UCSD-AML1 (cell line): ENCODE measurements around the gene TRIP13.
A peak's percentile ranks its signal among the peaks of the same experiment; 100 is the strongest.
"Not testable (repeated sequence)": the region's sequence is repeated elsewhere in the genome, so short reads cannot be mapped to it uniquely, and the experiment has no call there.

Experiments used
- DNase-seq: peaks from one replicate; lab custom pipeline; 2025; ENCODE audit not compliant: unreplicated experiment; lab: John Stamatoyannopoulos, UW

The TRIP13 gene, protein sequence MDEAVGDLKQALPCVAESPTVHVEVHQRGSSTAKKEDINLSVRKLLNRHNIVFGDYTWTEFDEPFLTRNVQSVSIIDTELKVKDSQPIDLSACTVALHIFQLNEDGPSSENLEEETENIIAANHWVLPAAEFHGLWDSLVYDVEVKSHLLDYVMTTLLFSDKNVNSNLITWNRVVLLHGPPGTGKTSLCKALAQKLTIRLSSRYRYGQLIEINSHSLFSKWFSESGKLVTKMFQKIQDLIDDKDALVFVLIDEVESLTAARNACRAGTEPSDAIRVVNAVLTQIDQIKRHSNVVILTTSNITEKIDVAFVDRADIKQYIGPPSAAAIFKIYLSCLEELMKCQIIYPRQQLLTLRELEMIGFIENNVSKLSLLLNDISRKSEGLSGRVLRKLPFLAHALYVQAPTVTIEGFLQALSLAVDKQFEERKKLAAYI

DNA sequence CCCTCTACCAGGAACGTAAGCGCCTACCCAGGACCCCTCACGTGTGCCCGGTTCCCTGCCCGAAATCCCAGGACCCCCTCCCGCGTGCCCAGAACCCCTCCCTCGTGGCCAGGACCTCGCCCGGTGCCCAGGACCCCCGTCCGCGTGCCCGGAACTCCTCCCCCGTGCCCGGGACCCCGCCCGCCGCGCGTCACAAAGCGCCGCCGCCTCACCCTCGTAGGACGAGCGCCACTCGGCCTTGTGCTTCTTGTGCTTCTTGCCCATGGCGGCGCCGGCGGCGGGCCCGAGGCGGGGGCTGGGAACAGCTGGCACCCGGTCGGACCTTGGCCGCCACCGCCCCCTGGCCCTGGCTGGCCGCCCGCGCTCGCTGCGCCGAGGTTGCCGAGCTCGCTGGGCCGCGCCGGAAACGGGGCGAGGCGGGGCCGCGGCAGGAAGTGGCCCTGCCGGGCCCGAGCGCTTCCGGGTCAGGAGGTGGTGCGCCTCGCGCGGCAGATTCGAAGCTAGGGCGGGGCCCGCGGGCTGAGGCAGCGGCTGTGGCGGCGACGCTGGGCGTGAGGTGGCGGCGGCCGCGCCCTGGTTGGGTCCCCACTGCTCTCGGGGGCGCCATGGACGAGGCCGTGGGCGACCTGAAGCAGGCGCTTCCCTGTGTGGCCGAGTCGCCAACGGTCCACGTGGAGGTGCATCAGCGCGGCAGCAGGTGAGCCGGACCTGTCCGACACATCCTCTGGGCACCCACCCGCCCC is at the start of gene TRIP13, which contains the start of gene BRD9:
TRIP13 (plus strand) TSS at position 491 of the 743 bp plus-strand sequence; CDS start at position 606, 115 bp downstream.
BRD9 (minus strand) TSS at position 408 of the 743 bp plus-strand sequence; CDS start at position 264, 144 bp downstream.
- DNase-seq: peak; percentile 83

DNA sequence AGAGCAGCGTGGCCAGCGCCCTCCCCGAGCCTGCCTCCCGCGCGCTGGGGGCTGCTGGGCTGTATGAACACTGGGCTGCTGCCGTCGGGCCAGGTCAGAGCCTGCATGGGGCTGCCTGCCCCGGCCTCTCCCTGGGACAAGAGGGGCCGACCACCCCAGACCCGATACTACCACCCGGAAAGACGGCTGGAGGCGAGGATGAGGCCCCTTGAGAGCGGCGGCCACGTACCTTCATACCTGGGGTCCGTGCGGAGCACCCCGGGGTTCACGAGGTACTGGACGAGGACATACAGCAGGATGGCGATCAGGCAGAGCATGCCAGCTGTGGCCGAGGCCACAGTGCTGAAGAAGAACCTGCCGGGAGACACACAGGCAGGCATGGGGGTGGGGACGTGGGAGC is 49.3 kb upstream of the TRIP13 start:
- not testable (repeated sequence) for DNase-seq

DNA sequence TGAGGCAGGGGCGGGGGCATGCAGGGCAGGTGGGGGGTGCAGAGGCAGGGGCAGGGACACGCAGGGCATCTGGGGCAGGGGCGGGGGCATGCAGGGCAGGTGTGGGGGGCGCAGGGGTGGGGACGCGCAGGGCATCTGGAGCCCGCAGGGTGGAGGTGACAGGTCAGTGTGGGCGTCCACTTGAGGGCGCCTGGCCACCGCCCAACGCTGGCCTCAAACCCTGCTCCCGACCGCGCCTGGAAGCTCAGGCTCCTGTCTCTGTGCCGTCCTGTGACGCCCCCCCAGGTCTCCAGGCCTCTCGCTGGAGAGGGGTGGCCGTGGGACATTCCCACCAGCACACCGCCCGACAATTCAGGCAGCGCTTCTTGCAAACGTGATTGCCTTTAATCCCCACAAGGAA is 48.8 kb upstream of the TRIP13 start:
- not testable (repeated sequence) for DNase-seq

DNA sequence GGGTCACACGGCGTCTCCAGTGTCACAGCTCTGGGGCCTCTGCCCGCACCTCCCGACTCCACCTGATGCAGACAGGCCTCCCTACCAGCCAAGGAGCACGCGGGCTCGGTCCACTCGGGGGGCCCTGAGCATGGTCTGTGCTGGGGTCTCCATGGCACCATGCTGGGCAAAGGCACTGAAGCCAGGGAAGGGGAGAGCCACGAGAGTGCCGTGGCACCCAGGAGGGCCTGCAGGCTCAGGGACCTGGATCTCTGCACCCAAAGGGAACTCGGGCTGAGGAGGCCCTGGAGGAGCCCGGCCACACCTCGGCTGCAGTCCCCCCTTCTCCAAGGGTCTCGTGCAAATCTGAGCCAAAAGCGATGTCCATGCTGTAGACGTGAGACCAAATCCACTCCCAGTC is 48.3 kb upstream of the TRIP13 start:
- DNase-seq: not testable (repeated sequence)

- DNase-seq: not testable (repeated sequence)
Measured at GRCh38 chr5:845031-845675, 47.5 kb upstream of the TRIP13 start.

- DNase-seq: not testable (repeated sequence)
Measured at GRCh38 chr5:845676-846601, 46.7 kb upstream of the TRIP13 start.

DNA sequence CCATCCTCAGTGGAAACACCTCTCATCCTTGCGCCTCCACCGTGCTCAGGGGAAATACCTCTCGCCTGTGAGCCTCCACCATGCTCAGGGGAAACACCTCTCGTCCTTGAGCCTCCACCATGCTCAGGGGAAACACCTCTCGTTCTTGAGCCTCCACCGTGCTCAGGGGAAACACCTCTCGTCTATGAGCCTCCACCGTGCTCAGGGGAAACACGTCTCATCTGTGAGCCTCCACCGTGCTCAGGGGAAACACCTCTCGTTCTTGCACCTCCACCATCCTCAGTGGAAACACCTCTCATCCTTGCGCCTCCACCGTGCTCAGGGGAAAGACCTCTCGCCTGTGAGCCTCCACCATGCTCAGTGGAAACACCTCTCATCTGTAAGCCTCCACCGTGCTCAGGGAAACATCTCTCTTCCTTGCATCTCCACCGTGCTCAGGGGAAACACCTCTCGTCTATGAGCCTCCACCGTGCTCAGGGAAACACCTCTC is 46.0 kb upstream of the TRIP13 start:
- DNase-seq: not testable (repeated sequence)

DNA sequence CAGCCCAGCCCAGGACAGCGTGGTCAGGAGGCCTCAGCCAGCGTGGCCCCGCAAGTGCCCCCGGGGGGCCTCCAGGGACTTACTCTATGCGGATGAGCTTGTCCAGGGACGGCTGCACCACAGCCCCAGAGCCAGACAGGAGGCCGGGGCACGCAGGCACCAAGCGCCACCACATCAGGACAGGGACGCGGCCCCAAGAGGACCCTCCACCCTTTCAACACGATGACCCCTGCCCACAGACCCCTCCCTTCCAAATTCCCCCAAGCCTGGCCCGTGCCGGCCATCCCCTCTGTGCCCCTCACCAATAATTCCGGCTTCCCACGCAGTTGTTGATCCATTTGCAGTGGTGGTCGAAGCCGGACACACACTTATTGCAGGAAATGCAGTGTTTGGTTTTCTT is 45.5 kb upstream of the TRIP13 start:
- DNase-seq: not testable (repeated sequence)

- DNase-seq: not testable (repeated sequence)
Measured at GRCh38 chr5:847736-848135, 44.9 kb upstream of the TRIP13 start.

DNA sequence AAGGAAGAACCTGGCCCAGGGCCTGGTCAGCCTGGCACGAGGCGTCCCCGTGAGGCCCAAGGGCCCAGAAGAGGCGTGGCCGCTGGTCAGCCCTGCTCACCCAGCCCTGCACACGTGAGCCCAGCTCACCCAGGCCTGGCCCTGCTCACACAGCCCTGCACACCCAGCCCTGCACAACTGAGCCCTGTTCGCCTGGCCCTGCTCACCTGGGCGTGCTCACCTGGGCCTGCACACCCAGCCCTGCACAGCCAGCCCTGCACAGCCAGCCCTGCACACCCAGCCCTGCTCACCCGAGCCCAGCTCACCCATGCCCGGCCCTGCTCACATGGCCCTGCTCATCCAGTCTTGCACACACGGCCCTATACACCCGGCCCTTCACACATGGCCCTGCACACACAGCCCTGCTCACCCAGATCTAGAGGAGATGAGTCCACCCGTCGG is 44.0 kb upstream of the TRIP13 start:
- DNase-seq: no peak

GRCh38 chr5:849651-850301 is 42.9 kb upstream of the TRIP13 start:
- DNase-seq: no peak

- no peak for DNase-seq
Measured at GRCh38 chr5:850511-851006, 42.1 kb upstream of the TRIP13 start, which contains the start of gene ZDHHC11. Gene ZDHHC11, minus strand, starts transcription at chr5:850986. Its CDS starts 384 bp downstream, at chr5:850602.

- no peak for DNase-seq
Measured at GRCh38 chr5:851076-851475, 41.6 kb upstream of the TRIP13 start.

DNA sequence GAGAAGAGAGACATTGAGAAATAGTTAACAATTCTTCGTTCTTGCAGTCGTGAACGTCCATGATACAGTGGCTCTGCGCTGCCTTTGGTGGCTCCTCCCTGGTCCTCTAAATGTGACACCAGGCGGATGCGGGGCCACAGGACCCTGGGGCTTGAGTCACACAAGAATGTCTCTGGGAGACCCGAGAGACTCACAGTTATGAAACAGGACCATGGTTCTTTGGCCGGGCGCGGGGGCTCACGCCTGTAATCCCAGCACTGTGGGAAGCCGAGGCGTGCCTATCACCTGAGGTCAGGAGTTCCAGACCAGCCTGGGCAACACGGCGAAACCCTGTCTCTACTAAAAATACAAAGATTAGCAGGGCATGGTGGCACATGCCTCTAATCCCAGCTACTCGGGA is 41.1 kb upstream of the TRIP13 start:
- DNase-seq: no peak

DNA sequence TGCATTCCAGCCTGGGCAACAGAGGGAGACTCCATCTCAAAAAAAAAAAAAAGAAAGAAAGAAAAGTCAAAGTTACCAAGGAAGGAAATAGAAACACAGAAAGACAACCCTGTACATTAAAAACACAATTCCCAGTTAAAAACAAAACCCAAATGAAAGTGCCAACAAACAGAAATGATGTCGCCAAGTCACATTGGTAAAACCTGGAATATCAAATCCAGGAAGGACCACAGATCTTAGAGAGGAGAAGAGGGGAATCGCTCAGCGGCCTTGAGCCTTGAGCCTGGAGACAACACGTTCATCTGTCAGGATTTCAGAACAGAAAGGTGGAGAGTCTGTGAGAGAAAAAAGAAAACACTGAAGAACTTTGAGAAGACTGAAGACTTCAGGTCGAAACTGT is 40.7 kb upstream of the TRIP13 start:
- no peak for DNase-seq

DNA sequence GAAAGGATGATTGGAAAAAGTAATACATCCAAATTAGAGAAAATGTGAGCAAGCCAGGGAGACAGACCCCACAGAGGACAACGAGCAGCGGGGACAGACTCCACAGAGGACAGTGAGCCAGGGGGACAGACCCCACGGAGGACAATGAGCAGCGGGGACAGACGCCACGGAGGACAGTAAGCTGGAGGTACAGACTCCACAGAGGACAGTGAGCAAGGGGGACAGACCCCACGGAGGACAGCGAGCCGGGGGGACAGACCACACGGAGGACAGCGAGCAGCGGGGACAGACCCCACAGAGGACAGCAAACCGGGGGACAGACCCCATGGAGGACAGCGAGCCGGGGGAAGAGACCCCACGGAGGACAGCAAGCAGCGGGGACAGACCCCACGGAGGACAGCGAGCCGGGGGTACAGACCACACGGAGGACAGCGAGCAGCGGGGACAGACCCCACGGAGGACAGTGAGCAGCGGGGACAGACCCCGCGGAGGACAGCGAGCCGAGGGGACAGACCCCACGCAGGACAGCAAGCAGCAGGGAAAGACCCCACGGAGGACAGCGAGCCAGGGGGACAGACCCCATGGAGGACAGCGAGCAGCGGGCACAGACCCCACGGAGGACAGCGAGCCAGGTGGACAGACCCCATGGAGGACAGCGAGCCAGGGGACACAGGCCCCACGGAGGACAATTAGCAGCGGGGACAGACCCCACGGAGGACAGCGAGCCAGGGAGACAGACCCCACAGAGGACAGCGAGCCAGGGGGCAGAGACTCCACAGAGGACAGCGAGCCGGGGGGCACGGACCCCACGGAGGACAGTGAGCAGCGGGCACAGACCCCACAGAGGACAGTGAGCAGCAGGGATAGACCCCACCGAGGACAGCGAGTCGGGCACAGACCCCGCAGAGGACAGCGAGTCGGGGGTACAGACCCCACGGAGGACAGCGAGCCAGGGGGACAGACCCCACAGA is 40.0 kb upstream of the TRIP13 start:
- no peak for DNase-seq

DNA sequence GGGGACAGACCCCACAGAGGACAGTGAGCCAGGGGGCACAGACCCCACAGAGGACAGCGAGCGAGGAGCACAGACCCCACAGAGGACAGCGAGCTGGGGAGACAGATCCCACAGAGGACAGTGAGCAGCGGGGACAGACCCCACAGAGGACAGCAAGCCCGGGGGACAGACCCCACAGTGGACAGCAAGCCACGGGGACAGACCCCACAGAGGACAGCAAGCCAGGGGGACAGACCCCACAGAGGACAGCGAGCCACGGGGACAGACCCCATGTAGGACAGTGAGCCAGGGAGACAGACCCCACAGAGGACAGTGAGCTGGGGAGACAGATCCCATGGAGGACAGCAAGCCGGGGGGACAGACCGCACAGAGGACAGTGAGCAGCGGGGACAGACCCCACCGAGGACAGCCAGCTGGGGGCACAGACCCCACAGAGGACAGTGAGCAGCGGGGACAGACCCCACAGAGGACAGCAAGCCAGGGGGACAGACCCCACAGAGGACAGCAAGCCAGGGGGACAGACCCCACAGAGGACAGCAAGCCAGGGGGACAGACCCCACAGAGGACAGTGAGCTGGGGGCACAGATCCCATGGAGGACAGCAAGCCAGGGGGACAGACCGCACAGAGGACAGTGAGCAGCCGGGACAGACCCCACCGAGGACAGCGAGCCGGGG is 39.1 kb upstream of the TRIP13 start:
- not testable (repeated sequence) for DNase-seq

GRCh38 chr5:854217-854616 is 38.5 kb upstream of the TRIP13 start:
- no peak for DNase-seq
